Peyer's patch (tissue), 4 donors: ENCODE data around the gene TRIM10. TPM values are rescaled to one million over a fixed set of nuclear protein-coding genes. Genes with fewer than 3 reads are reported as not detected.
A peak's percentile ranks its signal among the peaks of the same experiment; 100 is the strongest.

Experiments used
- DNase-seq, 3 donors: peaks; one replicate each; pipeline ENCODE4 v3.0.0-alpha.2; 2017 to 2019
- H3K27ac ChIP-seq, 4 donors: fragments of 200-600 bp; sonication (generic); one replicate each; pipeline ENCODE4 v1.5.1; 2016 to 2019
- H3K27me3 ChIP-seq, 2 donors: fragments of 200-600 bp; sonication (generic); one replicate each; pipeline ENCODE4 v1.5.1; 2019
- H3K36me3 ChIP-seq, 3 donors: fragments of 200-600 bp; sonication (generic); one replicate each; pipeline ENCODE4 v1.5.1; 2016 to 2019
- H3K4me1 ChIP-seq, 4 donors: fragments of 200-600 bp; sonication (generic); one replicate each; pipeline ENCODE4 v1.5.1; 2016 to 2019
- H3K4me3 ChIP-seq, 4 donors: fragments of 200-600 bp; sonication (generic); 1 replicate in 3 of 4; 2 replicates in 1 of 4; pipeline ENCODE4 v1.5.1; 2016 to 2019; ENCODE audit warnings: mild to moderate bottlenecking in 1 of 4
- H3K9me3 ChIP-seq, 4 donors: fragments of 200-600 bp; sonication (generic); one replicate each; pipeline ENCODE4 v1.5.1; 2016 to 2019; ENCODE audit warnings: mild to moderate bottlenecking in 1 of 4
- CTCF ChIP-seq, 6 experiments: fragments of 450-650 bp in 4 of 6; fragments of 200-600 bp in 2 of 6; sonication (generic) in 1 of 6; IDR thresholded peaks; one replicate each; pipeline ENCODE4 v1.5.1; 2017 to 2019; ENCODE audit warnings: antibody characterized with exemption in 6 of 6, mild to moderate bottlenecking in 3 of 6, moderate library complexity in 1 of 6
- POLR2A ChIP-seq, 2 donors: fragments of 450-650 bp; IDR thresholded peaks; one replicate each; pipeline ENCODE4 v1.5.1; 2017; ENCODE audit warnings: antibody characterized with exemption in 2 of 2, mild to moderate bottlenecking in 2 of 2, moderate library complexity in 2 of 2
- total RNA-seq, 4 donors: library from RNA; depleted of rRNA; stranded (reverse); fragments of >200 nt; gene quantifications; one replicate each; pipeline ENCODE4 v1.1.0, GENCODE V29; 2016

TRIM10 gene
- total RNA-seq, 4 donors from 2014 or later, result 2.5 to 7.4 (median 6.3) TPM

DNA sequence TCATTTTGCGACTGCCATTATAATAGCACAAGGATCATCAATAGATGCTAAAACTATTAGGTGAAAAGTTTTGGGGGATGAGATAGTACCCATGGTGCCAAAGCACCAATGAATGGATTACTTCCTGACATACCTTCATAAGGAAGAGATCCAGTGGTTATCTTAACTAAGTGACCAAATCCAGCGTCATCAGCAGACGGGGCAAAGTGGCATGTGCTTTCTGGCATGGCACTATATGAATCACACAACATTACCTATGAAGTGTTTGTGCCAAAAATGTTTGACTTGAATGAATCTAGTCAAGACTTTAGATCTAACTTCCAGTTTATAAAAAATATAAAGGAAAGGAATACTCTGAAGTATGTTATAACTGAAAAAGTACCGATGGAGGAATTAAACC lies 41.4 kb upstream of the TRIM10 start:
- peak in 1 of 3 donors; percentile 64 for DNase-seq
- Histone ChIP-seq H3K9me3 (no peaks in the 10 kb centered on the region), H3K27ac (peak overlapping the region in 1 of 4 donors; percentile 52), H3K4me1 (peaks cover under 1 to 53% (median 11%) of the 10 kb centered on the region in 4 donors), H3K36me3 (peaks cover 0 to 40% (median 0%) of the 10 kb centered on the region in 3 donors), H3K27me3 (no peaks in the 10 kb centered on the region), H3K4me3 (no peak overlapping the region)
- TF ChIP-seq CTCF (IDR thresholded peaks at IDR 0.05) (no peak), POLR2A (IDR thresholded peaks at IDR 0.05) (no peak)

DNA sequence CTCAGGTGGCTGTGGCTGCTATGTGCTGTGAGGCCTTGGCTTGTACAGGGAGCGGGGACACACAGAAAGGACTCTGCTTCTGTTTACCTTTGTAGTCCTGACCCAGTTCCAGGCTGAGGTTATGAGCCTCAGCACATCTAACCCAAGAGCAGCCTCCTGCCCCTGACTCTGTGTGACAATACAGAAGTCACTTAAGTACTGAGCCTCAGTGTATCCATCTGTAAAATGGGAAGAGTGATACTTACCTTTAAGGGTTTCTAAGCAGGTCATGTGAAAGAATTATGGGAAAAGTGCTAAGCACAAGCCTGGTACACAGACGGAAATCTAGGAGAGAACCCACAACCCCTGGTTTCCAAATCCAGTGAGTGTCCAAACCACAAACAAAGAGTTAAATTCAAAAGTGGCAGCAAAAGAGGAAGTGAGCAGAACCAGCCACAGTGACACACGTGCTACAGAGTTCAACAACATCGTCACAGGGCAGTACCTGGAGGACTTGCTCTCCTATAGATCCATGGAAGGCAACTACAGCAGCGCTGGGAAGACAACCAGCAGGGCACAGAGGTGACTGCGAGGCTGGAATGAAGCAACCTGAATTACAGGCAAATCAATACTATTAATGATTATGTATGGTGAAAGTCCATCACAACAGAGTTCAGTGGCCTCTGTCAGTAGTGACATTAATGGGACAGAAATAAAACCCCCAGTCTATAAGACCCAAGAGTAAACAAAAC lies 39.7 kb upstream of the TRIM10 start:
- peak in 2 of 3 donors; percentile 61 to 75 for DNase-seq
- peak in 1 of 2 donors; percentile 18 for TF ChIP-seq POLR2A (IDR thresholded peaks at IDR 0.05)
- TF ChIP-seq CTCF (IDR thresholded peaks at IDR 0.05), result no peak
- H3K9me3 ChIP-seq, result no peaks in the 10 kb centered on the region
- H3K36me3 ChIP-seq, result peaks cover 0 to 56% (median 0%) of the 10 kb centered on the region in 3 donors
- H3K27me3 ChIP-seq, result no peaks in the 10 kb centered on the region
- H3K4me1 ChIP-seq, result peaks cover 0 to 37% (median 5%) of the 10 kb centered on the region in 4 donors
- H3K27ac ChIP-seq, result peak overlapping the region in 1 of 4 donors; percentile 5
- H3K4me3 ChIP-seq, result no peak overlapping the region

- H3K27ac ChIP-seq, result no peak overlapping the region
- DNase-seq, result no peak
- no peak for TF ChIP-seq POLR2A (IDR thresholded peaks at IDR 0.05)
- no peak for TF ChIP-seq CTCF (IDR thresholded peaks at IDR 0.05)
- H3K9me3 ChIP-seq, result no peaks in the 10 kb centered on the region
- H3K4me3 ChIP-seq, result no peak overlapping the region
- H3K4me1 ChIP-seq, result peaks cover 0 to 30% (median 0%) of the 10 kb centered on the region in 4 donors
- peaks cover 0 to 72% (median 0%) of the 10 kb centered on the region in 3 donors for H3K36me3 ChIP-seq
- no peaks in the 10 kb centered on the region for H3K27me3 ChIP-seq
Observed at GRCh38 chr6:30198166-30199084, 37.4 kb upstream of the TRIM10 start.

DNA sequence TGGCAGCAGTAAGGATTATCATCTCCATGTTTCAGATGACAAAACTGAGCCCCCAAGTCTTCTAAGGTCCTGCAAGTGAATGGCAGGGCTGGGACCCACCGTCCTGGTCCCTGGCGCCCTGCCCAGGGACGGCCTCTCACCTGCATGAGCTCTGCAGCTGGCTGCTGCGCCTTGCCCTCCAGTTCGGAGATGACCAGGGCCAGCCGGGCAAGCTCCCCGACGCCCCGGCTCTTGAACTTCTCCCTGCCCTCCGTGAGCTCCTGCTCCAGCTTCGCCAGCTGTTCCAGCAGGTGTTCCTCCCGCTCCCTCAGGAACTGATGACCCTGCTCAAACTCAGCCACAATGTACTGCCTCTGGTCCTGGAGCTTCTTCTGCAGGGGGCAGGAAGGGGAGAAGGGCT lies 35.4 kb upstream of the TRIM10 start:
- no peak for DNase-seq
- Histone ChIP-seq H3K36me3 (peaks cover 0 to 88% (median 0%) of the 10 kb centered on the region in 3 donors), H3K4me3 (no peak overlapping the region), H3K4me1 (peaks cover 0 to 11% (median 0%) of the 10 kb centered on the region in 4 donors), H3K27ac (no peak overlapping the region), H3K27me3 (no peaks in the 10 kb centered on the region), H3K9me3 (no peaks in the 10 kb centered on the region)
- TF ChIP-seq POLR2A (IDR thresholded peaks at IDR 0.05) (no peak), CTCF (IDR thresholded peaks at IDR 0.05) (no peak)

DNA sequence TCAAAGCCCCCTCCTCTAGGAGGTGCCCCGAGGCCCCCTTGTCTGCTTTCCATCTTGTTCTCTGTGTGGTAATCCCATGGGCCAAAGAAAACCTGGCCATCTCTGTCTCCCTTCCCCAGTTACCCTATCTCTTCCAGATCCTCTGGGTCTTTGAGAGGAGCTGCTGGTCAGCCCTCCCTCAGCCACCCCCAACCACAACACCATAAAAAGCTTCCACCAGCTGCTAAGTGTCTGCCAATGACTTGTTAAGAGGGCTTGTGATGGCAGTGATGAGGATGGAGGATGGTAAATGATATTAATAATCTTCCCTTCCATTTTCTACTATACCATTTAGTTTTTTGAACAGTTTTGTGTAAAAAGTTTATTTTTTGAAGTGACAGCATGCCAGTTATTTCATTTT lies 34.9 kb upstream of the TRIM10 start:
- Histone ChIP-seq H3K36me3 (peaks cover 0 to 92% (median 0%) of the 10 kb centered on the region in 3 donors), H3K9me3 (no peaks in the 10 kb centered on the region)
- no peak for DNase-seq

More for the DNA sequence above, 34.9 kb upstream of the TRIM10 start:
- Histone ChIP-seq H3K4me1 (peaks cover 0 to 7% (median 0%) of the 10 kb centered on the region in 4 donors), H3K27ac (no peak overlapping the region), H3K27me3 (no peaks in the 10 kb centered on the region), H3K4me3 (no peak overlapping the region)
- TF ChIP-seq POLR2A (IDR thresholded peaks at IDR 0.05) (no peak), CTCF (IDR thresholded peaks at IDR 0.05) (no peak)
